Measurements from ENCODE around the gene PARP15. TPM values are rescaled to one million over a fixed set of nuclear protein-coding genes. Genes with fewer than 3 reads are reported as not detected.

The PARP15 gene
- total and polyA plus RNA-seq, 2 donors (not counting 3 experiments of a cell fraction or from before 2014, with no cell fraction given): 0.81 to 1.4 TPM

DNA sequence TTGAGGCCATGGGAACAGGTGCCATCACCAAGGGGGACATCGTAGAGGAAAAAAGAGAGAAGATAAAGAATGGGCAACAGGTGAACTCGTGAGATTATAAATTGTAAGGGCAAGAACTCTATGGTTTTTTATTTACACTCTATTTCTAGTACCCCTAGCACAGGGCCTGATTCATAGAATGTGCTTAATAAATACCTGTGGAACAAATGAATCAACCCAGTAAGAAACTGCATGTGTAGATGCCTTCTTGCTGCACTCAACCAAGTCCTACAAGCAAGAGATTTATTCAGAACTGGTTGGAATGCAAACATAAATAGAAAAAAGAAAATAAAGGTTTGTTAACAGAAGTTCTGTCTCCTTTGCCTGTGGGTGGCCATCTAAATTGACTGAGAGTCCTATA, 44.0 kb upstream of the PARP15 start:
- Histone ChIP-seq H4K20me1 (replicated peaks; ENCODE audit: control insufficient read depth, extremely low read depth, insufficient read depth, low read length) (no peaks in the 10 kb centered on the region), H3K4me3 (replicated peaks in 1 of 3; ENCODE audit: insufficient read depth in 1 of 3, low read depth in 1 of 3, low read length in 3 of 3) (no peak overlapping the region), H3K4me1 (ENCODE audit: control insufficient read depth, extremely low read depth, insufficient read depth, low read length) (no peaks in the 10 kb centered on the region), H3K9ac (replicated peaks; ENCODE audit: extremely low read depth, insufficient read depth, low read length) (no peak overlapping the region), H3K27me3 (ENCODE audit: control insufficient read depth in 2 of 2, insufficient read depth in 2 of 2, low read length in 2 of 2) (no peaks in the 10 kb centered on the region), H3K36me3 (ENCODE audit: control insufficient read depth in 2 of 2, extremely low read depth in 1 of 2, insufficient read depth in 2 of 2, low read length in 2 of 2) (peaks cover 4 to 5% of the 10 kb centered on the region in 2 experiments), H2AFZ (ENCODE audit: low read depth, low read length) (no peak overlapping the region), H3K79me2 (ENCODE audit: control insufficient read depth, insufficient read depth, low read length) (no peaks in the 10 kb centered on the region), H3K4me2 (ENCODE audit: insufficient read depth, low read length) (no peak overlapping the region), H3K9me3 (replicated peaks; ENCODE audit: control insufficient read depth, insufficient read depth, low read length) (no peaks in the 10 kb centered on the region), H3K27ac (ENCODE audit: insufficient read depth, low read depth, low read length) (no peak overlapping the region), H3K9me1 (replicated peaks; ENCODE audit: control insufficient read depth, extremely low read depth, insufficient read depth, low read length) (no peaks in the 10 kb centered on the region)
- DNase-seq (ENCODE audit: low read depth, low spot score) (no peak), FAIRE-seq (no peak)
- dilution Hi-C loops (cut with MboI; ENCODE audit: extremely low pct_ligation_motif_present, low sequenced_read_pairs): no loop called here
- no TSS peak for BruUV-seq (replicated peaks)
- ChIA-PET CTCF (interaction anchor here (1.0 kb wide), 1 partner anchor 9 kb away, joined by 6 read pairs; no protein-coding TSS in a partner anchor), POLR2A (no interaction called here)
- intact Hi-C loops (cut with micrococcal nuclease): no loop called here
- TF ChIP-seq POLR2AphosphoS5 (IDR thresholded peaks at IDR 0.05; ENCODE audit: insufficient read depth, low read depth, low read length) (no peak), JUN (IDR thresholded peaks at IDR 0.05; ENCODE audit: borderline replicate concordance, insufficient read depth, insufficient read length, low read depth) (no peak), GATA2 (IDR thresholded peaks at IDR 0.05; ENCODE audit: insufficient read depth, insufficient read length, low read depth, low read length) (no peak), POLR2A (IDR thresholded peaks at IDR 0.05; ENCODE audit: low read depth, low read length) (no peak), EZH2 (IDR thresholded peaks at IDR 0.05; ENCODE audit: borderline replicate concordance, low read depth, low read length, severe bottlenecking) (no peak), MYC (IDR thresholded peaks at IDR 0.05; ENCODE audit: low read depth, low read length) (no peak), FOS (IDR thresholded peaks at IDR 0.05; ENCODE audit: borderline replicate concordance, insufficient read depth, low read length) (no peak)
- TF ChIP-seq, protein P1, sequence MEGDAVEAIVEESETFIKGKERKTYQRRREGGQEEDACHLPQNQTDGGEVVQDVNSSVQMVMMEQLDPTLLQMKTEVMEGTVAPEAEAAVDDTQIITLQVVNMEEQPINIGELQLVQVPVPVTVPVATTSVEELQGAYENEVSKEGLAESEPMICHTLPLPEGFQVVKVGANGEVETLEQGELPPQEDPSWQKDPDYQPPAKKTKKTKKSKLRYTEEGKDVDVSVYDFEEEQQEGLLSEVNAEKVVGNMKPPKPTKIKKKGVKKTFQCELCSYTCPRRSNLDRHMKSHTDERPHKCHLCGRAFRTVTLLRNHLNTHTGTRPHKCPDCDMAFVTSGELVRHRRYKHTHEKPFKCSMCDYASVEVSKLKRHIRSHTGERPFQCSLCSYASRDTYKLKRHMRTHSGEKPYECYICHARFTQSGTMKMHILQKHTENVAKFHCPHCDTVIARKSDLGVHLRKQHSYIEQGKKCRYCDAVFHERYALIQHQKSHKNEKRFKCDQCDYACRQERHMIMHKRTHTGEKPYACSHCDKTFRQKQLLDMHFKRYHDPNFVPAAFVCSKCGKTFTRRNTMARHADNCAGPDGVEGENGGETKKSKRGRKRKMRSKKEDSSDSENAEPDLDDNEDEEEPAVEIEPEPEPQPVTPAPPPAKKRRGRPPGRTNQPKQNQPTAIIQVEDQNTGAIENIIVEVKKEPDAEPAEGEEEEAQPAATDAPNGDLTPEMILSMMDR (IDR thresholded peaks at IDR 0.05; ENCODE audit: extremely low read depth in 1 of 2, insufficient read depth in 1 of 2, low read depth in 1 of 2, low read length in 2 of 2): no peak
- TF ChIP-seq, protein P2, sequence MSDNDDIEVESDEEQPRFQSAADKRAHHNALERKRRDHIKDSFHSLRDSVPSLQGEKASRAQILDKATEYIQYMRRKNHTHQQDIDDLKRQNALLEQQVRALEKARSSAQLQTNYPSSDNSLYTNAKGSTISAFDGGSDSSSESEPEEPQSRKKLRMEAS (IDR thresholded peaks at IDR 0.05; ENCODE audit: insufficient read depth, insufficient read length): no peak

All from endothelial cell of umbilical vein (primary cell).